T-helper 1 cell (primary cell): ENCODE measurements around the gene TTLL10.
A peak's percentile ranks its signal among the peaks of the same experiment; 100 is the strongest.

Source experiments
- DNase-seq, 5 donors: peaks; one replicate each; pipeline ENCODE4 v3.0.0-alpha.2; 2012 to 2020

Gene TTLL10

GRCh38 chr1:1157914-1158710 is 15.6 kb upstream of the TTLL10 start:
- peak in 2 of 5 donors; percentile 35 for DNase-seq

DNA sequence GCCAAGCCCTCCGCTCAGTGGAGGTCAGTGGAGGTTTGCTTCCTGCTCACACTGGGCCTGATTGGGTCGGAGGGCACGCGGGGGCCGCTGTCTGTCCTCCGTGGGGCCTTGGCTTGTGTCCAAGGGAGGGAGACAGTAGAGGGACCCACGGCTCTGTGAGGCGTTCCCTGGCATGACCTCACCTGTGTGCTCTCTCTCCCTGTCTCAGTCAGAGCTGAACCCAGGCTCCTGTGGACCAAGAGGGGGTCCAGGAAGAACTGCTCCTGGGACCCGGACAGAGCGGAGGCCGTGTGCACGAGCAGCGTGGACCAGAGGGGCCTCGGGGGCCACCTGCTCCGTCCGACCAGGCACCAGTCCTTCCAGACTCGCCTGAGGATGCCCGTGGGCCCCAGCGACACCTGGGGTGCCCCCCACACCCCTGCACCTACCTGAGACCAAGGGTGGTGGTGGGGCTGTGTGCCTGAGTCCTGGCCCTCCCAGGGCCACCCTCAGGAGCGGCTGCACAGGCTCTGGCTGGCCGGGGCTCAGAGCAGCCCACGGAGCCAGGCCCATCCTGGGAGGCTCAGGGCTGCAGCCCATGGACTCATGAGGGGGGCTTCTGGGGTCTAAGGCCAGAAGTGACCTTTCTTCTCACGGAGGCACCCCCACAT is 13.3 kb upstream of the TTLL10 start:
- DNase-seq, result no peak

DNA sequence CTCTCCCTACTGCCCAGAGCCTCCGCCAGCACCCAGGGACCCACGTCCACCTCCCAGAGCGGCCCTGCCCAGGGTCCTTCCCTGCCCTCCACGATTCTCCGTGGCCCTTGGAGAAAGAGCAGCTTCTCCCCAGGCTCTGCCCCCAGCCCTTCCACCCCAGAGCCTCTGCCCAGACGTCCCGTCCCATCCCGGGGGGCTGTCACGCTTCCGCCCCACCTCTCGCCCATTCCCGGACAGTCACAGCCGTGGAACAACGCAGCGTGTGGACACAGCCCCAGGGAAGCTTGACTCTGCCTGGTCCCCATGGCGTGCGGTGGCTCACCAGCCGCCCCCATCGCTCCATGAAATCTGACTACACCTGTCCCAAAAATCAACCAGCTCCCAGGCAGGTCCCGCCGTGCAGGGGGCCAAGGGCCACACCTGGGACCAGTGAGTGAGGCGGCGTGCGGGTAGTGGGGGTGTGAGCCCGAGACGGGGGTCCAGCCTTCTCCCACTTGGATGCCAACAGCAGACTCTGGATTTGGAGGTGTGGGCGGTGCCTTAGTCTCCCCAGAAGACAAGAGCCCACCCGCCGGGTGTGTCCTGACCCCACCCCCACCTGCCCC is 12.5 kb upstream of the TTLL10 start:
- DNase-seq, result no peak

DNA sequence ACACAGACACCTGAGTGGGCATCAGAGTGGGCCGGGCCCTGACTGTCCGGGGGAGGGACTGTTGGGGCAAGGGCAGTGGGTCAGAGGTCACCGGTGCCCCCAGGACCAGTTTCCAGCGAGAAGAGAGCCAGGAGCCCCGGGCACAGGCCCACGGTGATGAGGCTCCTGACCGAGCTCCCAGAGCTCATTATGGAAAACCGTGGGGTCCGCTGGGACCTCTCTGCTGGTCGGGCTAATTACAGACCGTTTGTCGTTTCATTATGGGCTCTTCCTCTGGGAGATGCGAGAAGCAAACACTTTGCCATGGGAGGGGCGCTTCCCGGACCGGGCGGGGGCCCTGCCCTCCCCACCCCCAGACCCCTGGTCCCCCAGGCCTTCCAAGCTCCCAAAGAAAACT is 12.0 kb upstream of the TTLL10 start:
- no peak for DNase-seq

DNA sequence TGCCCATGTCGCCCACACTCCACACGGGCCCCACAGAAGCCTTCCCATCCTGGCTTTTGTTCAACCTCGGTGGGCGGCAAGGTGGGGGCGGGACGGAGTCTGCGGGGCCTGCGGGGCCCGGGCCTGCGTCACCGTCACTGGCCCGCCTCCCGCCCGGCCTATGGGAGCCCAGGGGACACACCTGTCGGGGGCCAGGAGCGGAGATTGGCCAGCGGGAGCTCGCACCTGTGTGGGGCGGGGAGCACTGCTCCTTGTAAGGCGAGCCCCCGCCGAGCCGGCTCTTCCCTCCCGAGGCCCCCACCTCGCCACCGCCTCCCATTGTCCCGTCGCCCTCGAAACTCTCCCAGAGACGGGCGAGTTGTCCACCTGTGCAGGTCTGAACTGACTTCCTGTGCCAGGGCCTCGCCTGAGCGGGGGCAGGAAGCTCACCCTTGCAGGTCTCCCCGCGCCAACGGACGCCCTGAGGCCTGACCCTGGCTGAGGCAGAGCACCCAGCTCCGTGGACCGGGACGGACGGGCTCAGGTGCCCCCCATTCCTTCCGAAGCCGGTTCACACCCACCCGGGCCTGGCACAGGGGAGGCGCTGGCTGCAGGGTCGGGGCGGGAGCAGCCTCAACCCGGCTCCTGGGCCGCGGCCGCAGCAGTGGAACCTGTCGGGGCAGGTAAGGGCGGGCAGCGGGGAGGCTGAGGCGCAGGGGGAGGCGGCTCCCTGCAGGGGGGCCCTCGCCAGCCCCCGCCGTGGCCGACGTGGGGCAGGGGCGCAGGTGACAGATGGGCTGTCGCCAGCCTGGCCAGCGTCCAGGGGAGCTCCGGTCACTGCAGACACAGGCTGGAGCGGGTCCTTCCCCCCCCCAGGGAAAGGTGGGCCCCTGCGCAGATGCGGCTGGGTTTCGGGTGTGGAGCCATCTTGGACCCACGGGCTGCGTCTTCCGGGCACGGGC is 10.8 kb upstream of the TTLL10 start:
- no peak for DNase-seq

GRCh38 chr1:1163538-1164070 is 10.1 kb upstream of the TTLL10 start:
- DNase-seq, result no peak

- DNase-seq, result no peak
These were observed 9.3 kb upstream of the TTLL10 start for GRCh38 chr1:1164361-1164700.

GRCh38 chr1:1164701-1165451 is 8.8 kb upstream of the TTLL10 start:
- no peak for DNase-seq

GRCh38 chr1:1165485-1165884 is 8.2 kb upstream of the TTLL10 start:
- no peak for DNase-seq

DNA sequence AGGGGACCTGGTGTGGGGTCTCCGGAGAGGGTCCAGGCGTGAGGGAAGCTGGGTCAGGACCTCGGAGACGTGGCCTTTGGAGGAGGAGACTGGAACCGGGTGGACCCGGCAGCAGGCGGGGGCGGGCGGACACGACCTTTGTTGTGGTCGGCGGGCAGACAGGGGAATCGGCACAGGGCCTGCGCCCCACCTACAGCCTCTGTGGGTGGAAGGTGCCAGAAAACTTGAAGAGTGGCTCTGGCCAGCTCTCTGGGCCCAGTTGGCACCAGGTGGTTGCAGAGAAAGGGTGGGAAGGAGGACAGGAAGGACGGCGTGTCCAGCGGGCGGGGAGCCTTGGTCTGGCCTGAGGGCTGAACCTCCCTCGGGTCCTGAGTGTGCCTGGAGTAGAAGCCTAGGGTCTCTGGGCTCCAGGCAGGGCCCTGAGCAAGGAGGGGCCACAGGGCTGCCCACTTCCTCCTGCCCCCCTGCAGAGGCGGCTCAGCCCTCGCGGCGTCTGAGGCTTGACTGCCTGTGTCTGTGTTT is 7.7 kb upstream of the TTLL10 start:
- no peak for DNase-seq

DNA sequence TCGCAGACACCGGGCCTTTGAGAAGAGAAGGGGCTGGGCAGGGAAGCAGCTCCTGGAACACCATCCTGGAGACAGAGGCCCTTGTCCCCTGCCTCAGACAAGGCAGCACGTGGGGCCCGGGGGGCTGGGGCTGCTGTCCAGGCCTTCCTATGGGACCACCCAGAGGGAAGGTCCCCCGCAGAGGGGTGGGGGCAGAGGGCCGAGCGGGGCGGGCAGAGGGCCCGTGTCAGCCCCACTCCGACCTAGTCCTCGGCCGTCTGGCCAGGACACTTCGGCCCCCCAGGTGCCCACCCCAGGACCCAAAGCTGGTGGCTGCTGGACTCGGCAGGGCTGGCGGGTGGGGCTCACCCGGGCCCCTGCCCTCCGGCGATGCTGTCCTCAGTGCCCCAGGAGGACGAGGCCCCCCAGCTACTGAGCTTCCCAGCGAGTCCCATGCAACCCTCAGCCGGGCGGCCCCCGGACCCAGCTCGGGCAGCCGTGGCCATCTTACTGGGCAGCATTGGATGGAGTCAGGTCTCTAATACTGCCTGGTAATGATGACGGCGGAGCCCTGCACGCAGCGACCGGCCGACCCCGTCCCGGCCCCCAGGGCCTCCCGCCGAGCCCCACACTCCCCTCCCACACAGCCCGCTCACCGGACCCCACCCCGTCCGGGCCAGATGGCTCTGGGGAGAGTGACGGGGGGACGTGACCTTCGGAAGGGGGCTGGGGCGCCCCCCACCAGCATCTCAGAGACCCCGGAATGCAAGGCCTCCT is 6.9 kb upstream of the TTLL10 start:
- DNase-seq, result peak in 1 of 5 donors; percentile 2

GRCh38 chr1:1167398-1167821 is 6.3 kb upstream of the TTLL10 start:
- DNase-seq, result no peak

GRCh38 chr1:1167841-1168450 is 5.7 kb upstream of the TTLL10 start:
- peak in 1 of 5 donors; percentile 4 for DNase-seq

DNA sequence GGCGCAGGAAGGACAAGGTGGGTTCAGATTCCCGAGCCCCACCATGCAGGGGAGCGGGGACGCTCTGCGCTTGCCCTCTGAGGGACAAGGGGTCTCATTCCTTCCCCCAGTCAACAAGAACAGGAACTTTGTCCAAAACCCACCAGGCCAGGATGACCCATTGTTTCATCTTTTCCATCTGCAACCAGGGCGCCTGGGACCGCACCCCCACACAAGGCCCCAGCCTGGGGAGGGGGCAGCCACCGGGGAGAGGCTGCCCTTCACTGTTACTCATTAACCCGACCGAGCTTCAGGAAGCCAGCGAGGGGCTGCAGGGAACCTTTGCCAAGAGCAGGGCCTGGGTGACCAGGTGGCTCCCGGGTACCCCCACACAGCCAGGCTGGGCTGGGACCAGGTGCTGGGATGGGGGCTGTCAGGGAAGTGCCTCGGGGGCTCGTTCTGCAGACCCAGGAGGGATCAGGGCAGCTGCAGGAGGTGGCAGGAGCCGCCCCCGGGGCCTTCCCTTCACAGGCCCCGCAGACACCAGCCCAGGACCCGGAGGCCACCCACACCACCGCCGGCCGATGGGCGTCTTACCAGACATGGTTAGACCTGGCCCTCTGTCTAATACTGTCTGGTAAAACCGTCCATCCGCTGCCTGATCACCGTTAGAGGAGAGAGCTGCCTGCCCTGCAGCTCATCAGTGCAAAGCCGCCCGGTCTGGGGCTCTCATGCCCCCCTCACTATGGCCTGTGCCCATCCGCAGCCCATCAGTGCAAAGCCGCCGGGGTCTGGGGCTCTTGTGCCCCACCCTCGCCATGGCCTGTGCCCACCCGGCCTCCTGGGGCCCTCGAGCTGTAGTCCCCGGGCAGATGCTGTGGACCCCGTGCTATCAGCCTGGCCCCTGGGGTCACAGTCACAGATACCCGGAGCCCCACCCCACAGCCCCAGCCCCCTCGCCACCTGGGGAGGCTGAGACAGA is 4.9 kb upstream of the TTLL10 start:
- DNase-seq, result peak in 1 of 5 donors; percentile 4

DNA sequence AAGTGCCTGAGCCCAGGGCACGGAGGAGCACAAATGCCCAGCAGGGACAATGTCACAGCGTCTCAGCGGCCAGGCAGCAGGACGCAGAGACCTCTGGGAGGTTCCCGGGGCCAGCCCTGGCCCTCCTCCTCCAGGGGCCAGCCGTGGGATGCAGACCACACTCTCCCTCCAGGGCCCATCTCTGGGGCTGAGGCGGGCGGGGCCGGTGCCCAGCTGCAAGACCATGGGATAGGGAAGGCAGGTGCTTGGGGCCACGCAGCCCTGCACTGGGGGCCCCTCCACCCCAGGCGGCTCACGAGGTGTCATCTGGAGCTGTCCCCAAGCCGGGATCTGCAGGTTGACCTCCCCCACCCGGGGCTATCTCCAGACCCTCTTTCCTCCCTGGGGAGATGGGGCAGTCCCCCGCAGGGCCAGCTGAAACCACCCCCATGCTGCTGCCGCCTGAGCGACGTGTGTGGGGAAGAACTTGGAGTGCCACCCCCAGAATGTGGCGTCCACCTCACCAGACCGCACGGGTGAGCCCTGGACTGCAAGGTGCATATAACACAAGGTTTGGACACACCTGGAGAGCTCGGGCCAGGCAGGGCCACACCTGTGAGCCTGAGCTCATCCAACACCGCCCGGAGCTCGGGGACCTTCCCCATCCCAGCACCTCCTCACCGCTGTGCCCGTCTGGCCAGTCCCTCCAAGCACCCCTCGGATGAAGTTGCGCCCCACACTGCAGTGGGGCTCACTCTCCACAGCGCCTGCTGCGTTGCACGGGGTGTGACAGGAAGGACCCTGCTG is 4.1 kb upstream of the TTLL10 start:
- peak in 1 of 5 donors; percentile 5 for DNase-seq

GRCh38 chr1:1170215-1171091 is 3.2 kb upstream of the TTLL10 start:
- DNase-seq, result no peak

DNA sequence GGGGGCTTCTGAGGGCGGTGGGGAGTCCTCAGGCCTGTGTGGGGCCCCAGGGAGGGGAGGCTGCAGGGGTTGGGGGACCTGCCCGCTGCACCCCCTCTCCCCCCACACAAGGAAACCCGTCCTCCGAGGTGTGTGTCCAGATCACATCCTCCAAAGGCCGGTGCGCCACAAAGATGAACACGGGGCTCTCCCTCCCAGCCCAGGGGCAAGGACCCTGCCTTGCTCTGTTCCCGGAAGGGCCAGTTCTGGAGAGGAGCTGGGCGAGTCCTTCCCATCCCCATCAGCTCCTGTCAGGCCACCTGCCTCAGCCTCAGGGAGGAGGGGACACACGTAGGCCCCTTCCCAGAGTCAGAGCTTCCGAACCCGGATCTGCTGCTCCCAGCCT is 2.5 kb upstream of the TTLL10 start:
- DNase-seq, result no peak
